Hematopoietic multipotent progenitor cell treated with erythropoietin and hydrocortisone succinate and interleukin-3 and kit ligand, for 8 days (in vitro differentiated cells): ENCODE data around the gene RAD51B.
"Not testable (repeated sequence)": the region's sequence is repeated elsewhere in the genome, so short reads cannot be mapped to it uniquely, and the experiment has no call there.

Experiments
- DNase-seq: peaks from one replicate; pipeline ENCODE4 v3.0.0-alpha.2; 2015

Gene RAD51B

DNA sequence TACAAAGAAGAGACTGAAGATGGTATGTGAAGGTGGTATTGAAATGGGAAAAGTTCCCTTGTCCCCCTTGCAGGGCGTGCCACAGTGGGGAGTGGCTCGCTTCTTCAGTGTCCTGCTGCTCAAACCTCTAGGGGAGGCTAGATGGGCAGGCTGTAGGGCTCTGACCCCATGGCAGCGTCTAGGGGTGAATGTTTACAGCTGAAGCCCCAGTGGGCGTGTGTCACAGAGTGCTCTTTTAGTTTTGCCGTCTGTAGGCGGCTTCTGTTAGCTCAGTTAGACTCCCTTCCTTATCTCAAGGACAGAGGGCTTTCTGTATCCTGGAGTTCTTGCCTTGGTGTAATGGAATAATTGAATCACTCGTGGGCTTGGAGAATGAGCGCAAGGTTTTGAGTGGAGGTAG is 266.2 kb downstream of the RAD51B start:
- DNase-seq = peak; percentile 26

DNA sequence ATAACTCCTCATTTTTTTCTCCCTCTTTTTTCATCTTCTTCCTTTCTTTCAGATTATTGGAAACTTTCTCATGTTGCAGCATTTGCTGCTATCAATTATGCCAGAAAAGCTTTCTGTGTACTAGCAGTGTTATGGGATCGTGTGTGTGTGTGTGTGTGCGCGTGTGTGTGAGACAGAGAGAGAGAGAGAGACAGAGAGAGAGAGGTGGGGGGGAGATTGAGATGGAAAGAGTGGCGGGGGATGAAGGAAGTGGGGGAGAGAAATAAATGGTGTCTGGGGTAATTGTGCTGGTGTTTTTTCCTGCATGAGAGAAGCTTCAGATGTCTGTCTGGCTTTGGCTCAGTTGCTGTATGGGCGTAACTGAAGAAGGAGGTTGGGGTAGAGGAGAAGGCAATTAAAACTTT is 268.9 kb downstream of the RAD51B start:
- no peak for DNase-seq

- DNase-seq = no peak
Observed at GRCh38 chr14:68089146-68089731, 269.7 kb downstream of the RAD51B start.

DNA sequence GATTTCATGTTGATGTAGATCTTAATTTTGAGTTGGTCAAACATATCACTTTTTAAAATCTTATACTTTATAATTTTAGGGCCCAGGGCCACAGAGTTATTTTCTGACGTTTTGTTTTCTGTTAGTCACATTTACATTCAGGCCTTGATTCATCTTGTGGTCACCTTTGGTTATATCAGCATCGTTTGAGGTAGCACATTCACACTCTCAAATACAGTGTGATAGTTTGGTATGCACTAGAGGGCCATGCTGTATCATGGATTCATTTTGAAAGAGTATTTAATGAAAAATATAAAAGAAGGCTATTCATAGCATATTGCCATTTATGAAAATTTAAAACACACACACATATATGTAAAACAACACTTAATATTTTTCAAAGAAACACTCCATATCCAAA is 274.6 kb downstream of the RAD51B start:
- no peak for DNase-seq

DNA sequence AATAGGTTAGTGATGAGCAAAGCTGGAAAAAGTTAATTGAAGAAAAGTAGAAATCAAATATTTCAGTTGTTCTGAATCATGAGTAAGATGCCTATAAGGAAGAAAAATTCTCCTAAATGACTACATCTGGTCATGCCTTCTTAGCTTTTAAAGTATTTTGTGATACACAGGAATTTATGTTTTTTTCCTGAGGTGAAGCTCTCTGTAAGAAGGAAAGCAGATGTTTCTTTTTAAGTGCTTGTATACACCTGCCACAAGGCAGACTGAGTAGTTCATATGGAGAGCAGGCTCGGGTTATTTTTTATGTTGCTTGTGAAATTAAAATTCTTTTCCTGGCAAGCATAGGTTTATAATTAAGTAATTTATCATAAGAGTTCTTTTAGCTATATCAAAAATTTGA is 275.2 kb downstream of the RAD51B start:
- no peak for DNase-seq

DNA sequence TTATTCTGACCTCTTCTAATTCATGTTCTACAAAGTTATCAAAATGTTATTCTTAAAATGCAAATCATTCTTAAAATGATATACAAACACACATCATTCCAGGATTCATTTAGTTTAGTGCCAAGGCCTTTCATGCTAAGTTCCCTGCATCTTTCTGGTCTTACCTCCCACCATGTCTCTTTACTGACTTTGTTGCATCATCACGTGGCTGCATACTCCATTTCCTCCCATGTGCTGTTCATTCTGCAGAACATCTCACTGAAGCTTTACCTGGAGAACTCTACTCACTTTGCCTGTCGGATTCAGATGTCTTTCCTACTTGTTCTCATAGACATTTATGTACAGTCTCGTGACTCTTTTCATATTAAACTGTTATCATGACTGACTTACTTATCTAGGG is 278.1 kb downstream of the RAD51B start:
- no peak for DNase-seq

GRCh38 chr14:68098834-68099233 is 279.3 kb downstream of the RAD51B start:
- DNase-seq = no peak

- DNase-seq = no peak
Observed at GRCh38 chr14:68099495-68100045, 280.0 kb downstream of the RAD51B start.

DNA sequence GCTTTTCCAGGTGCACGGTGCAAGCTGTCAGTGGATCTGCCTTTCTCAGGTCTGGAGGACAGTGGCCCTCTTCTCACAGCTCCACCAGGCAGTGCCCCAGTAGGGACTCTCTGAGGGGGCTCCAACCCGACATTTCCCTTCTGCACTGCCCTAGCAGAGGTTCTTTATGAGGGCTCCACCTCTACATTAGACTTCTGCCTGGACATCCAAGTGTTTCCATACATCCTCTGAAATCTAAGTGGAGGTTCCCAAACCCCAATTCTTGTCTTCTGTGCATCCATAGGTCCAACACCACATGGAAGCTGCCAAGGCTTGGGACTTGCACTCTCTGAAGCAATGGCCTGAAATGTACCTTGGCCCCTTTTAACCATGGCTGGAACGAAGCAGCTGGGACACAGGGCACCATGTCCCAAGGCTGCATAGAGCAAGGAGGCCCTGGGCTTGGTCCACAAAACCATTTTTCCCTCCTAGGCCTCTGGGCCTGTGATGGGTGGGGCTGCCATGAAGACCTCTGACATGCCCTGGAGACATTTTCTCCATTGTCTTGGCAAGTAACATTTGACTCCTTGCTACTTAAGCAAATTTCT is 282.2 kb downstream of the RAD51B start:
- DNase-seq = not testable (repeated sequence)

- no peak for DNase-seq
Observed at GRCh38 chr14:68103853-68104252, 284.3 kb downstream of the RAD51B start.

DNA sequence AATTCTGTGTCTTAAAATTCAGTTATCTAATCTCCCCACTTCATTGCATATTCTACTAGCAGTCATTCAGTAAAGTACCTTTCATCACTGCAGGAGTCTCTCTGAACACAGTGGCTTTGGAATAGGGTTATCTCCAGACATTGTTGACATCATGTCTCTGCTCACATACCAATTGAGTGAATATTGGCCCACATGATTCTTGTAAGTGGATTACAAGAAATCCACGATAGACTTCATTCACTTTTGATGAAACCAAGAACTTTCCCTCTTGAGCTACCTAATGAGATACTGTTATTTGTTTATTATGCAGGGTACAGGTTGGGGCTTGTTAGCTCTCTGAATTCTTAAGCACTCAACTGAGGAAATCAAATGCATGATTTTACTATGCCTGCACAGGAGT is 284.9 kb downstream of the RAD51B start:
- DNase-seq = no peak

GRCh38 chr14:68105816-68106215 is 286.2 kb downstream of the RAD51B start:
- no peak for DNase-seq

DNA sequence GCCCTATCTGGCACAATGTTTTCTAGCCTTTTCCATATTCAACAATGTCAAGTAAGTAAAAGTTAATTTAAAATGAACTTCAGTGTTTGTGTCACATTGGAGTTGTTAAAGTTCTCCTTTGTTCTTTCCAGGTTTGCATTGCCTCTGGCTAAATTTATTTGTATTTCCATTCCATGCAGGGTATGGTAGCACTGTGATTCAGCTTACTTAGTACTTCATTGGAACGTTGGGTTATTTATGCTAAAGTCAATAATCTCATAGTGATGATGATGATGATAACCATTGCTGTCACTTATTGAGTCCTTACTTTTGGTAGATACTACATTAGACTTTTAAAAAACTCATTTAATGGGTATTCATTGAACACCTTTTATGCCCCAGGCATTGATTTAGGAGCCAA is 286.9 kb downstream of the RAD51B start:
- DNase-seq = no peak

DNA sequence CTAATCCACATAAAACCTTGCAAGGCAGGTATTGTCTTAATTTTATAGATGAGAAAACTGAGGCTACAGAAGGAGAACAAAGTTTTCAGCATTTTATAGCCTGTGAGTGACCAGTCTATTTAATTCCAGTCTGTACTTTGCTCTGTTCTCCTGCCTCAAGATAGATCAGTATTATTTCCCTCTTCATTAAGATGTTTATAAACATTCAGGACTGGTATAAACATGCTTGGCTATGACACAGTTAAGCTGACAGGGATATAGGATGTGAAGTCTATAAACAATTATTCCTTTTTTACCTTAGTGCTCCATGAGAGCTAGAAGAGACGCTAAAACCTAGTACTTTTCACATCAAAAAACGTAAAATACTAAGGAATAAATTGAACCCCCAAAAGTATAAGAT is 287.3 kb downstream of the RAD51B start:
- DNase-seq = no peak

DNA sequence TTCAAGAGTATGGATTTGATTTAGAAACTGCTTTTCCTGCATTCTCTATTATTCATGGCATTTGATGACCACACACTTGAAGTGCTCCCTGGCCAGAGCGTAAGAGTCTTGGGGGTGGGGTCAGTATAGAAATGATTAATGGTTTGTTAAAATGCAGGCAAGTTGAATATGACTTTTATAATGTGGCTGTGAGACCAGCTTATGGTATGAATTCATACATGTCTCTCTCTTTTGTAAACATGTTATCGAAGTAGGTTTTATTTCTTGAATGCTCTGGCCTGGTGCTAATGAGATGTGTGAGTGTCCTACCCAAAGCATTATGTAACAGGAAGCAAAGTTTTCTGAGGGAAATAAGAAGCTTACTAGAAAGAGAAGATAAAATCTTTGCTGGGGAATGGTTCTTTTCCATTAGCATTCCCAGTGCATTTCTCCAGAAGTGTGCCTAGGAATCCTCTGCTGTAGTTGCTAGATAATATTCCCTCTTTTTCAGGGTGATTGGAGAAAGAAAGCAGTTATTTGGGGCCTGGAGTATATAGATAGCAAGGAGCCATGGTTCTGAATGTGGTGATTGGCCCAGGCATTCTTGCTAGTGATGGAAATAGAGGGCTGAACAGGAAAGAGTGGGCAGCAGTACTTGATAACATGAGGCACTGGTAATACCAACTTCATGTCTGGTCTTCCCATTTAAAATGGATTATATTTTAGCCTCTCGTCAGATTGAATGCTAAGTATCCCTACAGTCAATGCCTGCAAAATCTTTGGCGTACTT is 289.7 kb downstream of the RAD51B start:
- no peak for DNase-seq

GRCh38 chr14:68111097-68111852 is 291.7 kb downstream of the RAD51B start:
- DNase-seq = no peak

GRCh38 chr14:68111853-68112270 is 292.3 kb downstream of the RAD51B start:
- no peak for DNase-seq

DNA sequence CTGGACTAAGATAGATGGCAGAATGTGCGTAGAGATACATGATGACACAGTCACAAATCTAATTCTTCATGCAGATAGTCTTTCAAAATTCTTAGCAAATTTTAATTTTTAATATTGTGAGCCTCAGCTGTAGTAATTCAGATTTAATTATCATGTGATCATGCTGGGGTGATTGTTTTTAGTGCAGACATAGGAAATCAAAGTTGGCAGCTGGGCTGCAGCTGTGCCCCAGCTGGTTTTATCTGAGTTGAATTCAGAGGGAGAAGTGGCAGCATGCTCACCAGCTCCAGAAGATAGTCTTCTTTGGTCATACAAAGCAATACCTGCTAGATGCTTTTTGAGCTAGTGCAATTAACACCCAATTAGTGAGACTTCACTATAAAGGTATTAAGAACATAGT is 292.9 kb downstream of the RAD51B start:
- no peak for DNase-seq

GRCh38 chr14:68113343-68113930 is 293.9 kb downstream of the RAD51B start:
- DNase-seq = no peak

- not testable (repeated sequence) for DNase-seq
Observed at GRCh38 chr14:68115952-68116351, 296.4 kb downstream of the RAD51B start.

DNA sequence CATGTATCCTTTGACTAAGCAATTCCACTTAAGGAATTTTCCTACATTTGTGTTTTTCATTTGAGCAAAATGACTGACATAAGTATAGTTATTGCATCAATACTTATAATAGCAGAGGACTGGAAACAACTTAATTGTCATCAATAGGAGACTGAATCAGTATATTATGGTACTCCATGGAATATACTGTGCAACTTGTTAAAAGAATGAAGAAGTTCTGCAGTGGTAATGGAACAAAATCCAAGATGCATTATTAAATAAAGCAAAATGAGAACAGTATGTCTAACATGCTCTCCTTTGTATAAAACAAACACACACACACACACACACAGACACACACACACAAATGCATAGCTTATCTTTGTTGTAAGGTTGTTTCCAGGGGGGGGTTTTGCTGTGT is 303.1 kb downstream of the RAD51B start:
- DNase-seq = no peak

DNA sequence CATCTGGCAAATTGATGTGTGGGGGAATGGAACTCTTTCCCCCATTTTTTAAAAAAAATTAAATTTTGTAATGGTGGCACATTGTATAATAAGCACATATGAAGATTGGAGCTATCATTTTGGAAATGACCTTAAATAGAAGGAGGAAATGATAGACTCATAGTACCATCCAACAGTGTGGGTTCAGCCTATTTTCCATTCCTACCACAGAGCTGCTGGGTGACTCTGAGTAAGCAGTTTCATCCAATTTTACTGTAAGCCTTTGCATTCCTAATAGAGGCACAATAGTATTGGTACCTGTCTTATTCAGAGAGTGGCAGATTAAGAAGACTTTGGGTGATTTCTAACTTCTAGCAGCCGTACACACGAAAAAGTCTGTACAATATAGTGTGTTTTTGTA is 304.5 kb downstream of the RAD51B start:
- no peak for DNase-seq
